C4-2B (cell line): ENCODE data around the gene RPUSD1.
A peak's percentile ranks its signal among the peaks of the same experiment; 100 is the strongest.

ENCODE experiments used
- H3K27ac ChIP-seq: fragments of 450-650 bp; 2 replicates; pipeline ENCODE4 v1.5.1; 2017
- ZFX ChIP-seq: fragments of 450-650 bp; IDR thresholded peaks from 2 replicates; pipeline ENCODE4 v1.6.1; 2017
- TF ChIP-seq, protein P1 (sequence below): fragments of 450-650 bp; conservative IDR thresholded peaks from 2 replicates; pipeline ENCODE4 v1.5.1; 2017; ENCODE audit warnings: mild to moderate bottlenecking

RPUSD1 gene

DNA sequence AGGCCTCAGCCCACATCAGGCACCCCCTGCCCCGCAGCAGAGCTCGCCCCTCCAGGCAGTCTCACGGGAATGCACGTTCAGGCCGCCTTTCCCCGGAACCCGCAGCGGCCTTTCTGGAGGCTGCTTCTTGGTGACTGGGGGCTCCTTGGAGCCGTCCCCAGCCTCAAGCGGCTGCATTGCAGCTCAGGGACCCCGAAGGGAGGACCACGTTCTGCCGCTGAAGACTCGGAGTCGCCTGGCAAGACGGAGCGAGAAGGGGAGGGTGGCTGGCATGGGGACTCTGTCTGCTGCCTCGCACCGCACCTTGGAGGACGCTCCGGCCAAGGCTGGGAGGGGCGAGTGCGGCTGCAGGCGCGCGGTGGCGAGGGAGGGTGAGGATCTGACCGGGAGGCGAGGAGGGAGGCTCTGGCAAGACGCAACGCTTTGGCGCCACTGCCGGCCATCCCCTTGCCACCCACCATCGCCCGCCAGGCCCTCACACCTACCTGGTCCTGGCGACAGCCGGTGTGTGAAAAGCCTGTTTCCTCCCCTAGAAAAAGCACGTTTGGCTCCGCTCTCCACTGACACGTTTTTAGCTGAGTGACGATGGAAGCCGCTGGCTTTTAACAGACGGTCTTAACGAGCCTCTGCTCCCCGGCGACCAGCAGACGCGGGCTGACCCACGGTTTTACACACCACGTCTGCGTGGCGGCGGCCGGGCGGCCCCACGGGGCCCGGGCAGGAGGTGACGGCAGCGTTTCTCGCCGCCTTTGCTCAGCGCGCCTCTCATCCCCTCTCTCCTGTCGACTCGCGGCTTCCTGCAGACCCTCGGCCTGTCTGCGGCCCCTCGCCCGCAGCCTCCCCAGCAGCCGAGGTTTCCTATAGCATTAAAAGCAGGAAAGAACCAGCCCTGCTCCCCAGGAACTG, 29.1 kb upstream of the RPUSD1 start:
- TF ChIP-seq ZFX: no peak
- TF ChIP-seq, protein P1, sequence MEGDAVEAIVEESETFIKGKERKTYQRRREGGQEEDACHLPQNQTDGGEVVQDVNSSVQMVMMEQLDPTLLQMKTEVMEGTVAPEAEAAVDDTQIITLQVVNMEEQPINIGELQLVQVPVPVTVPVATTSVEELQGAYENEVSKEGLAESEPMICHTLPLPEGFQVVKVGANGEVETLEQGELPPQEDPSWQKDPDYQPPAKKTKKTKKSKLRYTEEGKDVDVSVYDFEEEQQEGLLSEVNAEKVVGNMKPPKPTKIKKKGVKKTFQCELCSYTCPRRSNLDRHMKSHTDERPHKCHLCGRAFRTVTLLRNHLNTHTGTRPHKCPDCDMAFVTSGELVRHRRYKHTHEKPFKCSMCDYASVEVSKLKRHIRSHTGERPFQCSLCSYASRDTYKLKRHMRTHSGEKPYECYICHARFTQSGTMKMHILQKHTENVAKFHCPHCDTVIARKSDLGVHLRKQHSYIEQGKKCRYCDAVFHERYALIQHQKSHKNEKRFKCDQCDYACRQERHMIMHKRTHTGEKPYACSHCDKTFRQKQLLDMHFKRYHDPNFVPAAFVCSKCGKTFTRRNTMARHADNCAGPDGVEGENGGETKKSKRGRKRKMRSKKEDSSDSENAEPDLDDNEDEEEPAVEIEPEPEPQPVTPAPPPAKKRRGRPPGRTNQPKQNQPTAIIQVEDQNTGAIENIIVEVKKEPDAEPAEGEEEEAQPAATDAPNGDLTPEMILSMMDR: no peak
- no peak overlapping the region for H3K27ac ChIP-seq

DNA sequence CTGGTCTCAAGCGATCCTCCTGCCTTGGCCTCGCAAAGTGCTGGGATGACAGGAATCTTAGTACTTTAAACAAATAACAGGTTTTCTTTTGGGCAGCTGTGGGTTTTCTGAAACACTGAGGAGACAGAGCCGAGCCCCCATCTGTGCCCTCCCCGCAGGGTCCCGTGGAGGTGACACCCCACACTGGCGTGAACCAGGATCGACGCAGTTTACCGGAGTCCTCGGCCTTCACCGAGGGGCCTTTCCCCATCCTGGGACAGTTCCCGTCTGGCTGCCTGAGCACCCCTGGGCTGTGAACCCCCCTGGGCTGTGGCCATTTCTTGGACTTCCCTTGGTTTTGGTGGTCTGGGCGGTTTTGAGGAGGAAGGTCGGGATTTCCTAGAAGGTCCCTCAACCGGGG, 27.7 kb upstream of the RPUSD1 start:
- no peak for TF ChIP-seq ZFX
- TF ChIP-seq, protein P1: no peak
- no peak overlapping the region for H3K27ac ChIP-seq

DNA sequence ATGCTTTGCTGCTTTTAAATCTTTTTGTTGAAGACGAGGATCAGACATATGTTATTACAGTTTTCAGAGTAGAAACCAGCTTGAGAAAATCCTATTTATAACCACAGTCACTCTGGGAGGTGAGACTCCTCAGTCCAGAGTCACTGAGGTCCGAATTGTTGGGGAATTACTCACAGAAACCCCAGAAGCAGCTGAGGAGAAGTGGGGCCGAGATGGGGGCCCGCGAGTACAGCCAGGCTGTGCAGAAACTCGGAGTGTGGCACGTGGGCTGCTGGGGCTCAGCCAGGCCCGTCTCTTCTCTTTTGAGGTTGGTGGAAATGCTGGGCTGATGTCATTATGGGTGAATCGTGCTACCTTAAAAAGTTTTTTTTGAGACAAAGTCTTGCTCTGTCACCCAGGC, 26.8 kb upstream of the RPUSD1 start:
- TF ChIP-seq, protein P1: no peak
- TF ChIP-seq ZFX: no peak
- H3K27ac ChIP-seq: no peak overlapping the region

DNA sequence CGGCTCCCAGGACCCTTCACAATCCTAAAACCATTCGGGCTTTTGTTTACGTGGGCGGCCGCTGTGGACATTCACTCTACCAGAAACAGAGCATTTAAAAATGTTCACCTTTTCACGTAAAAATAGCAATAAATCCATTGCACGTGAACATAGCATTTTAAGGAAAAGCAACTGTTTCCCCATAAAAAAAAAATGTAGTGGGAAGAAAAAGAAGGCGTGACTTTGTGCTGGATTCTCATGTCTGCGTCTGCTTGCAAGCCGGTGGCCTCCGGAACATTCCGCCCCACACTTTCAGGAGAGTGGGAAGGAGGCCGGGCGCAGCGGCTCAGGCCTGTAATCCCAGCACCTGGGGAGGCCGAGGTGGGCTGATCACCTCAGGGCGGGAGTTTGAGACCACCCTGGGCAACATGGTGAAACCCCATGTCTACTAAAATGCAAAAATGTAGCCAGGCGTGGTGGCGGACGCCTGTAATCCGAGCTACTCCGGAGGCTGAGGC, 25.8 kb upstream of the RPUSD1 start:
- no peak for TF ChIP-seq ZFX
- TF ChIP-seq, protein P1: no peak; the same call in 1 of the 2 replicates
- no peak overlapping the region for H3K27ac ChIP-seq

DNA sequence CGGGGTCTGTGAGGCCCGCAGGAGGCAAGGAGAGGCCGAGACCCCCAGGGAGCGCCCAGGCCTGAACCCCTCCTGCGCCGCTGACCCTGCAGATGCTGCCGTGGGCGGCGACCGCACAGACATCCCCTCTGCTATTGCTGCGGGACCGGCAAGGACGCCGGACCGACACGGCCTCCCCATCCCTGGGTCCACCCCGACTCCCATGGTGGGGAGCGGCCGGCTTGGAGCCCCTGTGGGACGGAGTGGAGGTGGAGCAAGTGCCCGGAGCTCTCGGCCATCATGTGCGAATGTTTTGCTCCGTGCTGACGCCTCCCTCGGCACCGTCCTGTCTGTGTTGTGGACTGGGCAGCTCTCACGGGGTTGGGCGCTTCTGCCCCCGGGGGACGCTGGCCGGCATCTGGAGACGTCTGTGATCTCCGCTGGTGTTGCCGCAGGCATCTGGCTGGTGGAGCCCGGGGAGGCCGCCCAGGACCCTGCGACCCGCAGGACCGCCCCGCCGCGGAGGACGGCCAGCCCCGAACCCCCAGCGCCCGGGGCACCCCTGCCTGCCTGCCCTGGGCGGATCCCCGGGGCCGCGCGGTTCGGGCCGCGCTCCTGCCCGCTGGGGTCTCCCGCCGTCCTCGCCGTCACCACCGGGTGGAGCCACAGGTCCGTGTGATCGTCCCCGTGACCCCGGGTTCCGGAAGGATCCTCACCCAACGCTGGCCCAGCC, 25.2 kb upstream of the RPUSD1 start:
- TF ChIP-seq, protein P1: peak; percentile 82
- no peak for TF ChIP-seq ZFX
- H3K27ac ChIP-seq: no peak overlapping the region

DNA sequence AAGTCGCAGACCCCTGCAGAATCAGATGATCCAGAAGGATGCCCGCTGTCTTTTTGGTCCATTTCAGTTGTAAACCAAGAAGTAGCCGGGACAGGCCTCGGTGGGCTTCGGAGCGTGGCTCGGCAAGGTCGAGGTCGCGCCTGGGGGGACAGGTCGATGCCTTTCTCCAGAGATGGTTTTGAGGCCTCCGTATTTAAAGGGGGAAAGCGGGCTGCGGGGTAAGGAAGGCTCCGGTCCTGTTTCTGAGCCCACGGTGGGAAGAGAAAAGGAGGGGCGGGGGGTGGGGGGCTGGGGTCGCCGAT, 19.9 kb upstream of the RPUSD1 start:
- TF ChIP-seq, protein P1: no peak
- no peak for TF ChIP-seq ZFX
- H3K27ac ChIP-seq: peak overlapping the region; percentile 89
